ENCODE data around the gene TESK2.
A peak's percentile ranks its signal among the peaks of the same experiment; 100 is the strongest.

The TESK2 gene

GRCh38 chr1:45375104-45376090, 115.6 kb downstream of the TESK2 start:
- DNase-seq (ENCODE audit: low read depth) = peak; percentile 67

- no peak for DNase-seq (ENCODE audit: low read depth)
Observed at GRCh38 chr1:45373573-45373972, 117.4 kb downstream of the TESK2 start.

- DNase-seq (ENCODE audit: low read depth) = no peak
Observed at GRCh38 chr1:45370575-45370974, 120.4 kb downstream of the TESK2 start.

- no peak for DNase-seq (ENCODE audit: low read depth)
Observed at GRCh38 chr1:45365051-45365450, 125.9 kb downstream of the TESK2 start.

GRCh38 chr1:45364294-45364693, 126.7 kb downstream of the TESK2 start:
- DNase-seq (ENCODE audit: low read depth) = no peak

GRCh38 chr1:45360981-45361380, 130.0 kb downstream of the TESK2 start:
- DNase-seq (ENCODE audit: low read depth) = peak; percentile 69

GRCh38 chr1:45359882-45360513, 131.0 kb downstream of the TESK2 start:
- peak; percentile 72 for DNase-seq (ENCODE audit: low read depth)

GRCh38 chr1:45356186-45356585, 134.8 kb downstream of the TESK2 start:
- no peak for DNase-seq (ENCODE audit: low read depth)

- no peak for DNase-seq (ENCODE audit: low read depth)
Observed at GRCh38 chr1:45355683-45356082, 135.3 kb downstream of the TESK2 start.

DNA sequence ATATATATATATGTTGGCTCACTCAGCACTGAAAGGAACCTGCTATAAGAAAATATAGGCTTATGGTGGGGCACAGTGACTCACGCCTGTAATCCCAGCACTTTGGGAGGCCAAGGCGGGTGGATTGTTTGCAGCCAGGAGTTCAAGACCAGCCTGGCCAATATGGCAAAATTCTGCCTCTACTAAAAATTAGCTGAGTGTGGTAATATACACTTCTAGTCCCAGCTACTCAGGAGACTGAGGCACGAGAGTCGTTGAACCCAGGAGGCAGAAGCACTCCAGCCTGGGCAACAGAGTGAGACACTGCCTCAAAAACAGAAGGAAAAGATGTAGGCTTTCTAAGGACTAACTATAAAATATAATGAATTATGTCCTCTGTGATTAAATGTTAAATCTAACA, 136.1 kb downstream of the TESK2 start:
- no peak for DNase-seq (ENCODE audit: low read depth)

GRCh38 chr1:45353685-45354084, 137.3 kb downstream of the TESK2 start:
- no peak for DNase-seq (ENCODE audit: low read depth)

- DNase-seq (ENCODE audit: low read depth) = no peak
Observed at GRCh38 chr1:45351508-45351907, 139.5 kb downstream of the TESK2 start.

DNA sequence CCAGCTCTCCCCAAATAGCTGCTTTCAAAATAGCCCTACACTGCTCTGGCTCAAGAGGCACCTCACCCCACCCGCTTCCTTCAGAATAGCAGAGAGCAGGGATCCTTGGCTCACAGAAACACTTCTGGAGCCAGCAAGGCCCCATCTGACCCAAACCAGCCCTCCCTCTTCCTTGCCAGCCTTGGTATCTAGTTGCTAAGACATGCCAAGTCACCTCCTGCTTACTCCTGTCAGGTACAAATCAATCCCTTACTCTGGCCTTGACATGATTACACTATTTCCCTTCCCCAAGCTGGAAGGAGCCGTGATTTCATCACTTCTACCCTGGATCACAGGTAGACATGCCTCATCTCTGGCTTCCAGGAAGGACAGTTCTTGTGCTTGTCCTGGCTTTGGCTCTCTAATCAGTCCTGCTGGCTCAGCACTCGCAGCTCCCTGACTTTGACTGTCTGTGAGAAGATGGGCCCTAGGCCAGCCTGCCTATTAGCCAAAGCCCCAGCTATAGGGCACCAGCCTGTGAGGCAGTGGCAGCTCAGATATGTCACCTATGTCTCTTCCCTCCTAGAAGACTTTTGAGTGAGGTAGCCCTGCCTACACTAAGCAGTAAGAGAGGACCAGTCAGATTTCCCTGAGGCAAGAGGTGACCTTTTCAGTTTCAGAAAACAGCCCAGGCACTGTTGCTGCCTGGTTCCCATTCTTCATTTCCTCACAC, 141.8 kb downstream of the TESK2 start:
- no peak for DNase-seq (ENCODE audit: low read depth)

DNA sequence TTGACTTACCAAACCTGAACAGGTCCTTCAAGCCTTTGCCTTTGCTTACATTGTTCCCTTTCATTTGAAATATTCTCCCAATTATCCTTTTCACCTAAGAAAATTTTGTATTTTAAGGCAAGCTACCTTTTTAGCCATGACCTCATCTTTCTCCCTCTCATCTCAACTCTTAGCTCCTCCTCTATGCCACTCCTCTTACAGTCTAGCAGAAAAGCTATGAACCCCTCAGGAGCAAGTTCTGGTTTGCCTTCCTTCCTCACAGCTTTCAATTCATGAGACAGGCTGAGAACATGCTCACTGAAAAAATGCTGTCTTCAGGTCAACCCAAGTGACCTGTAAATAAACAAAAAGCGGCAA, 142.4 kb downstream of the TESK2 start:
- peak; percentile 31 for DNase-seq (ENCODE audit: low read depth)

DNA sequence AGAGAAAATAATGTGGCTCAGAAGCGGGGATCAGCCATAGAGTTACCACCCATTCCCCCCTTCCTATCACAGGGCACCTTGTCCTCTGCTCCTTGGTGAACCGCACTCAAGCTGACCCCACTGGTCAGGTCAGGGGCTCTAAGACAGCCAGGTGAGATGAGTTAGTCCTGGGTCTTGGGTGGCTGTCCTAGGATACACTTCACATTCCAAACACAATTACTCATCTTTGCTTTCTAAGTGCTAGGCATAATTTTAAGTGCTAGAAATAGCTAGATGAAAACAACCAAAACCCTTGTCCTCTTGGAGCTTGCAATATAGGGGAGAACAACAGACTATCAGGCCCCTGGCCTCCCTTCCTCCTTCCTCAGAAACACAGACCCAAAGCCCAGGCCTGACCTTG, 142.9 kb downstream of the TESK2 start:
- DNase-seq (ENCODE audit: low read depth) = peak; percentile 62

GRCh38 chr1:45346473-45346872, 144.5 kb downstream of the TESK2 start:
- DNase-seq (ENCODE audit: low read depth) = no peak

- DNase-seq (ENCODE audit: low read depth) = no peak
Observed at GRCh38 chr1:45345014-45345413, 145.9 kb downstream of the TESK2 start.

GRCh38 chr1:45344499-45344898, 146.5 kb downstream of the TESK2 start:
- DNase-seq (ENCODE audit: low read depth) = no peak

- peak; percentile 25 for DNase-seq (ENCODE audit: low read depth)
Observed at GRCh38 chr1:45340816-45341466, 150.0 kb downstream of the TESK2 start.

DNA sequence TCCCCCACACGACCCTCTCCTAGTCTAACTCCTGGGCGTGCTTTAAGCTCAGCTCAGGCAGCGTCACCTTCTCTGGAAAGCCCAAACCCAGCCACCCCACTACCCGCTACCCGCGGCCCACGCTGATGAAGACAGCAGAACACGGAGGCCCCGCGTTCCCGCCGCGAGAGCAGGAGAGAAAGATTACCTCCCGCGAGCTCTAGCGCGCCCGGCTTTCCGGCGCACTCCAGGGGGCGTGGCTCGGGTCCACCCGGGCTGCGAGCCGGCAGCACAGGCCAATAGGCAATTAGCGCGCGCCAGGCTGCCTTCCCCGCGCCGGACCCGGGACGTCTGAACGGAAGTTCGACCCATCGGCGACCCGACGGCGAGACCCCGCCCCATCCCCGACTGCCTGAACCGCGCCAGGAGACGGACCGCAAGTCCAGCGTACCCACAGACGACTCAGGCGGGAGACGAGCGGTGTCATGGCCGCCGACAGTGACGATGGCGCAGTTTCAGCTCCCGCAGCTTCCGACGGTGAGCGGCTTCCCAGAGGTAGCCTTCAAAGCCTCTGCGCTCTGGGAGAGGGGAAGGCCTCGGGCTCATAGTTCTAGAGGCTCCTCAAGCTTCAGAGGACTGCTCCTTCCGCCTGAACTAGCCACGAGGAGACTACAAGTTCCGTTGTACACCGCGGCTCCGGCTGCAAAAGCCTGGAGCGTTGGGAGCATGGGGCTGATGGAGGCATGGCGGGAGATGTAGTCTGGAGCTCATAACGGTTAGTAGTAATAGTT, 151.0 kb downstream of the TESK2 start, which contains the start of the genes MUTYH and TOE1:
Gene MUTYH, minus strand, starts transcription at position 652 of the 770 bp plus-strand sequence. CDS start 5,935 bp downstream, outside the sequence.
Gene TOE1, plus strand, starts transcription at position 382 of the 770 bp plus-strand sequence. Its CDS starts 83 bp downstream, at position 465.
- peak; percentile 92 for DNase-seq (ENCODE audit: low read depth)

All from EH (cell line).